Subcutaneous adipose tissue (tissue), 4 donors: ENCODE results near the gene SCNN1G. TPM values are rescaled to one million over a fixed set of nuclear protein-coding genes. Genes with fewer than 3 reads are reported as not detected.

Experiments used
- CTCF ChIP-seq: fragments of 450-650 bp; IDR thresholded peaks from one replicate; pipeline ENCODE4 v1.5.1; 2016; ENCODE audit warnings: low read depth, mild to moderate bottlenecking, control low read depth, antibody characterized with exemption, moderate library complexity
- total RNA-seq, 4 donors: library from RNA; depleted of rRNA; stranded (reverse); fragments of >200 nt; gene quantifications; one replicate each; pipeline ENCODE4 v1.1.0, GENCODE V29; 2016

SCNN1G gene
- total RNA-seq, 4 donors from 2014 or later: 0.22 TPM; not detected in 3

- TF ChIP-seq CTCF: no peak
These were observed 34.9 kb upstream of the SCNN1G start for GRCh38 chr16:23147666-23148065.

DNA sequence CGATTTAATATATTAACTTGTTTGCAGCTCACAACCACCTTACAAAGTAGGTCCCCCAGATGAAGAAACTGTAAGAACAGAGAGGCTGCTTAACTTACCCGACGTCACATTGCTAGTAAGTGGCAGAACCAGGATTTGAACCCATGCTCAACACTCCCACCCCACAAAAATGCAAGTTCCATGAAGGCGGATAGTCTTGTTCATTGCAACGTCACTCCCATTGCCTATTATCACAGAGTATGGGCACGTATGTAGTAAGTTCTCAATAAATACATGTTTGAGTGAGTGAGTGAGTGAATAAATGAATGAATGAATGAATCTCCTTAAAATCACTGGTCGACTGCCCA, 34.4 kb upstream of the SCNN1G start:
- TF ChIP-seq CTCF: no peak

DNA sequence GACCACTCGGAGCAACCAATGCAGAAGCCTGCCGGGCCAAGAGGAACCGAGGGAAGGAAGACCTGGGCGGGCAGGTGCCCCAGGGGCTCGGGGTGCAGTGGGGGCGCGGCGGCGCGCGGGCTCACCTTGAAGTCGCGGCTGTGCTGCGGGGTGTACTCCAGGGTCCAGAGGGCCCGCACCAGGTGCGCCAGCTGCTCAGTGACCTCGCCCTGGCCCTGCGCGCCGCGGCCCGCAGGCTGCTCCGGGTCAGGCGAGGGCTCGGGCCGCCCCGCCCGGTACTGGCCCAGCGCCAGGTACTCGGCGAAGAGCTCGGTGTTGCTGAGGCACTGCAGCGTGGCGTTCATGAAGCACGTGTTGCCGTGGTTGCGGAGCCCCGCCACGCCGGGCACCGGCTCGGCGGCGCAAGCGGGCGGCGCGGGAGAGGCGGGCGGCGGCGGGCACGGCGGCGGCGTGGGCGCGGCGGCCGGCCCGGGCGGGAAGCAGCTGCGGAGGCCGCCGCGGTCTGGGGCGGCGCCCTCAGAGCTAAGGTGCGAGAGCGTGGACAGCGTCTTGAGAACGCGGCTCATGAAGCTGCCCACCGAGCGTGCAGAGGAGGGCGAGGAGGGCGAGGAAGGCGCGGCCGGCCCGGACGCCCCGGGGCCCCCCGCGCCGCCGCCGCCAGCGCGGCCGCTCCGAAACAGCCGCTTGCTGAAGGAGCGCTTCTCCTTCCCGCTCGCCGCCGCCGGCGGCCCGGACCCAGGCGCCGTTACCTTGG, 33.9 kb upstream of the SCNN1G start:
- TF ChIP-seq CTCF: no peak

DNA sequence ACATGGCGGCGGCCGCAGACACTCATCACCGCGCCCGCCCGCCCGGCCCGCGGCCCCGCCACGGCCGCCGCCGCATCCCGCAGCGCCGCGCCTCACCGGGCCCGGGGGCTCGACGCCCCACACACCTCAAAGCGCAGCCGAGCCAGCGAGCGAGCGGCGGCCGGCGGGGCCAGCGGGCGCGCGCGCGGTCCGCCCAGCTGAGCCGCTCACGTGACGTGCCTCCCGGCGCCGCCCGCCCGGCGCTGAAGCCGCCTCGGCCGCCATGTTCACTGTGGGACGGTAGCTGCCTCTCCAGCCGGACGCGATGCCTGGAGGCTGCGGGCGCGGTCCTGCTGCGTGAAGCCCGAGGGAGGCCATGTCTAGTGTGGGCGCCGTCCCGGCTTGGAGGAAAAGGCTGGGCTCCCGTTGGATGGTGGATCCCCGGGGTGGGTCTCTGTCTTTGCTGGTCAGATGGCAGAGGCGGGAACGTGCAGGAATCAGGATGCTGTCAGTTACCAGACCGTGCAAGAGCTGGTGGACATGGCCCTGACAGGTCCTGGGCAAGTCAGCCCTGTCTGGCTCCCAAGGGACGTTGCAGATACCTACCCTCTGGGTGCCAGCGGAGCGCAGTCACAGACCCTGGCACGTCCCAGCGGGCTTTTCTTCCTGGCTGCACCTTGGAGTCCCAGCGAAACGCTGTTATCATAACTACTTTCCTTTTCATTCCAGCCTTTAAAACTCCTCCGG, 33.1 kb upstream of the SCNN1G start, which contains the start of gene USP31:
Gene USP31, minus strand, starts transcription at position 186 of the 726 bp plus-strand sequence. Its CDS starts 182 bp downstream, at position 4.
- TF ChIP-seq CTCF: no peak

DNA sequence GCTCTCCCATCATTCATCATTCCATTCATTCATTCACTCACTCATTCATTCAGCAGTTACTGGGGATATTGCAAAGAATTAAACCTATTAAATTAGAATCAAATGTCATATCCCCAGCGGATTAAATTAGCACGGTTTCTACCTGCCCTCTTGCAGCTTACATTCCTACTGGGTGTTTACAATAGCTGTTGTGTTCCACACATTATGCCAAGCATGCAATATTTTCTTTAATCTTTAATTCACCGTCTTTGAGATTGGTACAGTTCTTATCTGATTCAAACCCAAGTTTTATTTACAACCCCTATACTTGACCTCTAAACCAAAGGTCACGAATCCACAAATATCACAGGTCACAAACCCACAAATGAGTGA, 32.6 kb upstream of the SCNN1G start:
- TF ChIP-seq CTCF: no peak

GRCh38 chr16:23152386-23153178, 30.0 kb upstream of the SCNN1G start:
- no peak for TF ChIP-seq CTCF
